ENCODE data around the gene TLCD1.
A peak's percentile ranks its signal among the peaks of the same experiment; 100 is the strongest.

The TLCD1 gene

GRCh38 chr17:28717578-28718332 lies 8.3 kb downstream of the TLCD1 start, which contains the start of gene RAB34:
Gene RAB34 (minus strand): TSS chr17:28717868. CDS start chr17:28717266, 602 bp downstream.
- peak within 1 kb of the TSS; percentile 58 for H3K4me3 ChIP-seq (ENCODE audit: control insufficient read depth, low read depth, low read length)
- peak; percentile 13 for TF ChIP-seq CTCF (IDR thresholded peaks at IDR 0.05; ENCODE audit: control insufficient read depth, insufficient read depth, low read depth, low read length, missing control alignments)
- DNase-seq (ENCODE audit: low read depth) = peak; percentile 52

GRCh38 chr17:28716740-28717577 lies 9.1 kb downstream of the TLCD1 start:
- peak overlapping the region; percentile 58 for H3K4me3 ChIP-seq (ENCODE audit: control insufficient read depth, low read depth, low read length)
- DNase-seq (ENCODE audit: low read depth) = no peak
- TF ChIP-seq CTCF (IDR thresholded peaks at IDR 0.05; ENCODE audit: control insufficient read depth, insufficient read depth, low read depth, low read length, missing control alignments) = no peak

- no peak for DNase-seq (ENCODE audit: low read depth)
- TF ChIP-seq CTCF (IDR thresholded peaks at IDR 0.05; ENCODE audit: control insufficient read depth, insufficient read depth, low read depth, low read length, missing control alignments) = no peak
- no peak overlapping the region for H3K4me3 ChIP-seq (ENCODE audit: control insufficient read depth, low read depth, low read length)
These were observed 10.8 kb downstream of the TLCD1 start for GRCh38 chr17:28715217-28715616.

GRCh38 chr17:28714281-28714680 lies 11.8 kb downstream of the TLCD1 start:
- DNase-seq (ENCODE audit: low read depth) = no peak
- TF ChIP-seq CTCF (IDR thresholded peaks at IDR 0.05; ENCODE audit: control insufficient read depth, insufficient read depth, low read depth, low read length, missing control alignments) = no peak
- H3K4me3 ChIP-seq (ENCODE audit: control insufficient read depth, low read depth, low read length) = no peak overlapping the region

- TF ChIP-seq CTCF (IDR thresholded peaks at IDR 0.05; ENCODE audit: control insufficient read depth, insufficient read depth, low read depth, low read length, missing control alignments) = no peak
- no peak overlapping the region for H3K4me3 ChIP-seq (ENCODE audit: control insufficient read depth, low read depth, low read length)
- no peak for DNase-seq (ENCODE audit: low read depth)
These were observed 13.2 kb downstream of the TLCD1 start for GRCh38 chr17:28712705-28713415.

- no peak for DNase-seq (ENCODE audit: low read depth)
- peak overlapping the region; percentile 25; the same call in 1 of the 2 replicates for H3K4me3 ChIP-seq (ENCODE audit: control insufficient read depth, low read depth, low read length)
- no peak for TF ChIP-seq CTCF (IDR thresholded peaks at IDR 0.05; ENCODE audit: control insufficient read depth, insufficient read depth, low read depth, low read length, missing control alignments)
These were observed 13.9 kb downstream of the TLCD1 start for GRCh38 chr17:28712032-28712704.

All from AG09309 (cell line).